B cell (primary cell): ENCODE measurements around the gene CCDC24.

ENCODE experiments used
- CTCF ChIP-seq: fragments of 200-600 bp; IDR thresholded peaks from one replicate; pipeline ENCODE4 v1.8.0; 2022; ENCODE audit warnings: antibody characterized with exemption, mild to moderate bottlenecking
- EZH2 ChIP-seq: IDR thresholded peaks from 2 replicates; pipeline ENCODE4 v1.6.1; 2012; ENCODE audit warnings: borderline replicate concordance, low read depth, mild to moderate bottlenecking, moderate library complexity, low read length; ENCODE audit not compliant: insufficient read depth, poor library complexity, severe bottlenecking

DNA sequence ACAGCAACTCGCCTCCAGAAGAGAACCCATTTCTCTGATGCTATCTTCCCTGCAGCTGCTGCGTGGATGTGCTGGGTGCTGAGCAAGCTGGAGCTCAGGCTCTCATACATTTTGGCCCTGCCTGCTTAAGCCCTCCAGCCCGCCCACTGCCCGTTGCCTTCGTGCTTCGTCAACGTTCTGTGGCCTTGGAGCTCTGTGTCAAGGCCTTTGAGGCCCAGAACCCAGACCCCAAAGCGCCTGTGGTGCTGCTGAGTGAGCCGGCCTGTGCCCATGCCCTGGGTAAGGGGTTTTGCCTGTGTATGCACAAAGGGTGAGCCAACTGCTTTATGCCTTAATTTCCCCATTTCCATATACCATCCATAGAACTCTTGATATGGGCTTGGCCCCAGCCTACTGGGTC, 20.5 kb upstream of the CCDC24 start:
- TF ChIP-seq CTCF = no peak
- TF ChIP-seq EZH2 = no peak
